ENCODE data around the gene ITPR2.

Gene ITPR2

GRCh38 chr12:26698186-26698585, 134.8 kb downstream of the ITPR2 start:
- Histone ChIP-seq H3K4me2 (ENCODE audit: low read depth, low read length) (no peak overlapping the region), H3K36me3 (replicated peaks; ENCODE audit: insufficient read depth, low read length) (no peaks in the 10 kb centered on the region), H2AFZ (ENCODE audit: low read length) (no peak overlapping the region), H3K9me3 (replicated peaks; ENCODE audit: insufficient read depth, low read length) (no peaks in the 10 kb centered on the region), H3K4me3 (ENCODE audit: low read length) (no peak overlapping the region), H3K9ac (ENCODE audit: low read length) (no peak overlapping the region), H3F3A (ENCODE audit: insufficient read depth, low read length) (no peaks in the 10 kb centered on the region), H3K79me2 (ENCODE audit: low read length) (no peaks in the 10 kb centered on the region), H3K27me3 (replicated peaks; ENCODE audit: insufficient read depth, low read length) (no peaks in the 10 kb centered on the region), H3K27ac (ENCODE audit: low read length) (no peak overlapping the region), H3K9me2 (replicated peaks; ENCODE audit: insufficient read depth, low read length) (no peaks in the 10 kb centered on the region), H3K4me1 (ENCODE audit: low read length) (no peaks in the 10 kb centered on the region), H4K20me1 (ENCODE audit: insufficient read depth, low read length) (no peaks in the 10 kb centered on the region)
- no peak for DNase-seq
- no peak for TF ChIP-seq EZH2 (optimal IDR thresholded peaks at IDR 0.05; ENCODE audit: low read depth, low read length)
- TF ChIP-seq CTCF (IDR thresholded peaks at IDR 0.05; ENCODE audit: low read length), result no peak
- no peak for TF ChIP-seq EZH2phosphoT487 (IDR thresholded peaks at IDR 0.05; ENCODE audit: low read length)

GRCh38 chr12:26697217-26697616, 135.8 kb downstream of the ITPR2 start:
- Histone ChIP-seq H3K4me3 (ENCODE audit: low read length) (no peak overlapping the region), H3K9me3 (replicated peaks; ENCODE audit: insufficient read depth, low read length) (no peaks in the 10 kb centered on the region), H3K36me3 (replicated peaks; ENCODE audit: insufficient read depth, low read length) (no peaks in the 10 kb centered on the region), H3K4me2 (ENCODE audit: low read depth, low read length) (no peak overlapping the region), H3K9ac (ENCODE audit: low read length) (no peak overlapping the region), H3K27me3 (replicated peaks; ENCODE audit: insufficient read depth, low read length) (no peaks in the 10 kb centered on the region), H3F3A (ENCODE audit: insufficient read depth, low read length) (no peaks in the 10 kb centered on the region), H3K9me2 (replicated peaks; ENCODE audit: insufficient read depth, low read length) (no peaks in the 10 kb centered on the region), H3K27ac (ENCODE audit: low read length) (no peak overlapping the region), H3K79me2 (ENCODE audit: low read length) (no peaks in the 10 kb centered on the region), H2AFZ (ENCODE audit: low read length) (no peak overlapping the region), H3K4me1 (ENCODE audit: low read length) (no peaks in the 10 kb centered on the region), H4K20me1 (ENCODE audit: insufficient read depth, low read length) (no peaks in the 10 kb centered on the region)
- no peak for TF ChIP-seq CTCF (IDR thresholded peaks at IDR 0.05; ENCODE audit: low read length)
- no peak for TF ChIP-seq EZH2 (optimal IDR thresholded peaks at IDR 0.05; ENCODE audit: low read depth, low read length)
- no peak for TF ChIP-seq EZH2phosphoT487 (IDR thresholded peaks at IDR 0.05; ENCODE audit: low read length)
- DNase-seq, result no peak

GRCh38 chr12:26696613-26697092, 136.3 kb downstream of the ITPR2 start:
- H3K4me3 ChIP-seq (ENCODE audit: low read length), result no peak overlapping the region
- H3F3A ChIP-seq (ENCODE audit: insufficient read depth, low read length), result no peaks in the 10 kb centered on the region
- TF ChIP-seq EZH2phosphoT487 (IDR thresholded peaks at IDR 0.05; ENCODE audit: low read length) (no peak), EZH2 (optimal IDR thresholded peaks at IDR 0.05; ENCODE audit: low read depth, low read length) (no peak), CTCF (IDR thresholded peaks at IDR 0.05; ENCODE audit: low read length) (no peak)
- H2AFZ ChIP-seq (ENCODE audit: low read length), result no peak overlapping the region
- no peak for DNase-seq
- H3K4me1 ChIP-seq (ENCODE audit: low read length), result no peaks in the 10 kb centered on the region
- H3K9me3 ChIP-seq (replicated peaks; ENCODE audit: insufficient read depth, low read length), result no peaks in the 10 kb centered on the region
- H4K20me1 ChIP-seq (ENCODE audit: insufficient read depth, low read length), result no peaks in the 10 kb centered on the region
- no peak overlapping the region for H3K9ac ChIP-seq (ENCODE audit: low read length)
- H3K27ac ChIP-seq (ENCODE audit: low read length), result no peak overlapping the region
- H3K9me2 ChIP-seq (replicated peaks; ENCODE audit: insufficient read depth, low read length), result no peaks in the 10 kb centered on the region
- no peak overlapping the region for H3K4me2 ChIP-seq (ENCODE audit: low read depth, low read length)
- H3K79me2 ChIP-seq (ENCODE audit: low read length), result no peaks in the 10 kb centered on the region
- no peaks in the 10 kb centered on the region for H3K27me3 ChIP-seq (replicated peaks; ENCODE audit: insufficient read depth, low read length)
- no peaks in the 10 kb centered on the region for H3K36me3 ChIP-seq (replicated peaks; ENCODE audit: insufficient read depth, low read length)

All from MM.1S (cell line).